WERI-Rb-1 (cell line): ENCODE data around the gene CHST12.

Experiments
- DNase-seq: peaks from one replicate; pipeline ENCODE4 v3.0.0-alpha.2; 2020
- H3K27ac ChIP-seq: fragments of 250-450 bp; sonication (Bioruptor Pico); 2 replicates; pipeline ENCODE4 v1.5.1; 2020; ENCODE audit warnings: mild to moderate bottlenecking, moderate library complexity
- H3K27me3 ChIP-seq: fragments of 250-450 bp; sonication (Bioruptor Pico); 2 replicates; pipeline ENCODE4 v1.5.1; 2021; ENCODE audit warnings: mild to moderate bottlenecking, low read depth, moderate library complexity; ENCODE audit not compliant: insufficient read depth, severe bottlenecking
- H3K36me3 ChIP-seq: fragments of 250-450 bp; sonication (Bioruptor Pico); 2 replicates; pipeline ENCODE4 v1.5.1; 2020; ENCODE audit warnings: mild to moderate bottlenecking, moderate library complexity
- H3K4me3 ChIP-seq: 2 replicates; pipeline ENCODE4 v1.5.1; 2011; ENCODE audit warnings: low read depth, mild to moderate bottlenecking, control low read depth, low read length
- H3K9me3 ChIP-seq: fragments of 250-450 bp; sonication (Bioruptor Pico); 2 replicates; pipeline ENCODE4 v1.5.1; 2021; ENCODE audit warnings: mild to moderate bottlenecking, moderate library complexity; ENCODE audit not compliant: severe bottlenecking
- CTCF ChIP-seq: IDR thresholded peaks from 2 replicates; pipeline ENCODE4 v1.5.1; 2011; ENCODE audit warnings: low read depth, mild to moderate bottlenecking, control low read depth, inconsistent platforms, low read length

The CHST12 gene

GRCh38 chr7:2417981-2418481 is 14.6 kb downstream of the CHST12 start:
- no peaks in the 10 kb centered on the region for H3K27me3 ChIP-seq
- DNase-seq = no peak
- no peaks in the 10 kb centered on the region for H3K9me3 ChIP-seq
- H3K36me3 ChIP-seq = no peaks in the 10 kb centered on the region
- H3K4me3 ChIP-seq = no peak overlapping the region
- TF ChIP-seq CTCF = no peak
- no peak overlapping the region for H3K27ac ChIP-seq

GRCh38 chr7:2420216-2420933 is 17.0 kb downstream of the CHST12 start:
- Histone ChIP-seq H3K36me3 (no peaks in the 10 kb centered on the region), H3K4me3 (no peak overlapping the region), H3K27ac (no peak overlapping the region), H3K9me3 (no peaks in the 10 kb centered on the region), H3K27me3 (no peaks in the 10 kb centered on the region)
- TF ChIP-seq CTCF = no peak
- no peak for DNase-seq

- no peaks in the 10 kb centered on the region for H3K27me3 ChIP-seq
- no peak for DNase-seq
- H3K27ac ChIP-seq = no peak overlapping the region
- TF ChIP-seq CTCF = no peak
- no peaks in the 10 kb centered on the region for H3K9me3 ChIP-seq
- no peaks in the 10 kb centered on the region for H3K36me3 ChIP-seq
- H3K4me3 ChIP-seq = no peak overlapping the region
These were observed 18.5 kb downstream of the CHST12 start for GRCh38 chr7:2421943-2422310.

GRCh38 chr7:2425749-2426148 is 22.3 kb downstream of the CHST12 start:
- H3K27me3 ChIP-seq = no peaks in the 10 kb centered on the region
- TF ChIP-seq CTCF = no peak
- no peaks in the 10 kb centered on the region; the same call in 1 of the 2 replicates for H3K36me3 ChIP-seq
- H3K27ac ChIP-seq = no peak overlapping the region
- no peak overlapping the region for H3K4me3 ChIP-seq
- peaks cover under 1% of the 10 kb centered on the region for H3K9me3 ChIP-seq
- DNase-seq = no peak

GRCh38 chr7:2431260-2431867 is 28.0 kb downstream of the CHST12 start:
- no peaks in the 10 kb centered on the region for H3K27me3 ChIP-seq
- peak; percentile 47 for DNase-seq
- H3K4me3 ChIP-seq = no peak overlapping the region
- peaks cover 27% of the 10 kb centered on the region for H3K36me3 ChIP-seq
- H3K27ac ChIP-seq = no peak overlapping the region
- peak; percentile 92 for TF ChIP-seq CTCF
- peaks cover 2% of the 10 kb centered on the region for H3K9me3 ChIP-seq
